Measurements from ENCODE around the gene AKT1.
"Not testable (repeated sequence)": the region's sequence is repeated elsewhere in the genome, so short reads cannot be mapped to it uniquely, and the experiment has no call there.

- not testable (repeated sequence) for TF ChIP-seq EZH2 (IDR thresholded peaks at IDR 0.05; ENCODE audit: low read depth, unreplicated experiment); JUNB (IDR thresholded peaks at IDR 0.05; ENCODE audit: unreplicated experiment); POLR2AphosphoS5 (IDR thresholded peaks at IDR 0.05; ENCODE audit: low read depth); EZH2phosphoT487 (IDR thresholded peaks at IDR 0.05; ENCODE audit: unreplicated experiment); REST (IDR thresholded peaks at IDR 0.05; ENCODE audit: unreplicated experiment); CREB1 (CRISPR knock-in tag; IDR thresholded peaks at IDR 0.05; ENCODE audit: low read depth); STAT1 (IDR thresholded peaks at IDR 0.05; ENCODE audit: unreplicated experiment)
- TF ChIP-seq, protein P1, sequence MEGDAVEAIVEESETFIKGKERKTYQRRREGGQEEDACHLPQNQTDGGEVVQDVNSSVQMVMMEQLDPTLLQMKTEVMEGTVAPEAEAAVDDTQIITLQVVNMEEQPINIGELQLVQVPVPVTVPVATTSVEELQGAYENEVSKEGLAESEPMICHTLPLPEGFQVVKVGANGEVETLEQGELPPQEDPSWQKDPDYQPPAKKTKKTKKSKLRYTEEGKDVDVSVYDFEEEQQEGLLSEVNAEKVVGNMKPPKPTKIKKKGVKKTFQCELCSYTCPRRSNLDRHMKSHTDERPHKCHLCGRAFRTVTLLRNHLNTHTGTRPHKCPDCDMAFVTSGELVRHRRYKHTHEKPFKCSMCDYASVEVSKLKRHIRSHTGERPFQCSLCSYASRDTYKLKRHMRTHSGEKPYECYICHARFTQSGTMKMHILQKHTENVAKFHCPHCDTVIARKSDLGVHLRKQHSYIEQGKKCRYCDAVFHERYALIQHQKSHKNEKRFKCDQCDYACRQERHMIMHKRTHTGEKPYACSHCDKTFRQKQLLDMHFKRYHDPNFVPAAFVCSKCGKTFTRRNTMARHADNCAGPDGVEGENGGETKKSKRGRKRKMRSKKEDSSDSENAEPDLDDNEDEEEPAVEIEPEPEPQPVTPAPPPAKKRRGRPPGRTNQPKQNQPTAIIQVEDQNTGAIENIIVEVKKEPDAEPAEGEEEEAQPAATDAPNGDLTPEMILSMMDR (conservative IDR thresholded peaks at IDR 0.05; ENCODE audit: low read depth in 2 of 2) = not testable (repeated sequence)
Observed at GRCh38 chr14:104729176-104729834, 66.2 kb downstream of the AKT1 start.

All from GM23338 (cell line).